Non-pigmented ciliary epithelial cell (primary cell): ENCODE measurements around the gene COL23A1.

ENCODE experiments used
- DNase-seq: peaks from one replicate; pipeline ENCODE4 v3.0.0-alpha.2; 2010; ENCODE audit warnings: low read depth

Gene COL23A1

DNA sequence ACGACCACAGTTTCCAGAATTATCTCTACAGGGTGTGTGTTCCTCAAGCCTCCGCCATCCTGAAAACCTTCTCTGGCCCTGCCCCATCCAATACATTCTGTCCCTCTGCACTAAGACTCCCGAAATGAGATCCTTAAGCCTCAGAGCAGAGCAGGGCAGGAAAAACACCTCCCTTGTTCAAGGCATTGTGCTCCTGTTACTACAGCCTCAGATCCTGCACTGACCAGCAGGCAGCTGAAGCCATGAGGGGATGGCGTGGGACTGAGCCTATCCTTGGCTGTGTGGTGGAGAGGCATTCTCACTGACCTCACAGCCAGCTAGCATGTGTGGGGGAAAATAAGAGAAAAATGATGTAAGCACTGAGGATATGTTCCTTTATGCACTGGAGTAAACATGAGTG, 250.9 kb downstream of the COL23A1 start:
- no peak for DNase-seq

DNA sequence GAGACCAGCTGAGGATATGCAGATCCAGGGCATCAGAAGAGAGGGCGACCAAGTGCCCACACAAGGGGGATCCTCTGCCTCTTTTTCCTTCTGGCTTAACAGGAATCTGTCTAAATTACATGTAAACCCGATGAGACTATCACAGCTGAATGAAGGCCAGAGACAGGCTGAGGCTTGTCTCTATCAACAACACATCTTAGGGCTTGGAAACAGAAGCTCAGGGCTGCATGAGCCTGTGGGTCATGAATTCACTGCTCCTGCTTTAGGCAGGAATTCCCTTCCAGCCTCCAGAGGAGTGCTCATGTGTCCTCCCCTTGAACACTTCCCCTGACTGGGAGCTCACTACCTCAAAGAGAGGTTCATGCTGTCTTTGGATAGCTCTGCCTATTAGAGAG, 251.4 kb downstream of the COL23A1 start:
- no peak for DNase-seq

DNA sequence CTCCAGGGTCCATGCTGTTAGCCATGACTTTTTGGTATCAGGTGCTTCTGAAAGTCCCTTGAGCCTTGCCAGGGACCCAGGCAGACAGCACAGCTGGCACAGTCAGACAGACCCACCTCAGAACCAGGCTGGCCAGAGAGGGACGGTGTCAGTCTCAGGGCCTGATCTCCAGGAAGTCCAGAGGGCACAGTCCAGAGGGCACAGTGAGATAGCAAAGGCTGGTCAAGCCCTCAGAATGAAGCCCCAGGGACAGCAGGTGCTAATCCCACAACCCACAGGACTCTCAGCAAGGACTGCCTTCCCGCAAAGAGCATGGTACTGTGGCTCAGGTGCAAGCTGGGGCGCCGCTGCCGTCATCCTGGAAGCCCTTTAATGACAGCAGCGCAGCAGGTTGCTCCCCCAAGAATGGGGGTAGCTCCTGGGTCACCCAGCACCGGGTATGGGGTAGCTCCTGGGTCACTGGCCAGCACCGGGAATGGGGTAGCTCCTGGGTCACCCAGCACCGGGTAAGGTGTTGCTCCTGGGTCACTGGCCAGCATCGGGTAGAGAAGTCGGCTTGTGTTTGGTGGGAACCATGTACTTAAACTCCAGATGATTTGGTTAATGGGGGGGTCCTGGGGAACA, 252.0 kb downstream of the COL23A1 start:
- no peak for DNase-seq

DNA sequence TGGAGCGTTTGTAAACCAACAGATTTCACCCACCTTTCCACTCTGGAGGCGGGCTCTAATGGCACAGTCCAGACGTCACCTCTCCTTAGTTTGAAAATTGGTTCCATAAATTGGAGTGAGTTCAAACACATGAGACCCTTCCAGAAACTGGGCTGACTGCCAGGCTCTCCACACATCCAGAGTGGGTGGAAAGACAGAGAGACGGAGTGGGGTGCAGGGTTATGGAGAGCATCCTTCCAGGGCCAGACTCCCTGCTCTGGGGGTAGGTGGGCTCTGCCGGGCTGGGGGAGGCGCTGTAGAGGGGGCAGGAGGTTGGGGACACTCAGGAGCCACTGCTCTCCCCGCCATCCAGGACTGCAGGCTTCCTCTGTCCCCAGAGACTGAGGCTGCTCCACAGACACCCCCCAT, 252.9 kb downstream of the COL23A1 start:
- no peak for DNase-seq

DNA sequence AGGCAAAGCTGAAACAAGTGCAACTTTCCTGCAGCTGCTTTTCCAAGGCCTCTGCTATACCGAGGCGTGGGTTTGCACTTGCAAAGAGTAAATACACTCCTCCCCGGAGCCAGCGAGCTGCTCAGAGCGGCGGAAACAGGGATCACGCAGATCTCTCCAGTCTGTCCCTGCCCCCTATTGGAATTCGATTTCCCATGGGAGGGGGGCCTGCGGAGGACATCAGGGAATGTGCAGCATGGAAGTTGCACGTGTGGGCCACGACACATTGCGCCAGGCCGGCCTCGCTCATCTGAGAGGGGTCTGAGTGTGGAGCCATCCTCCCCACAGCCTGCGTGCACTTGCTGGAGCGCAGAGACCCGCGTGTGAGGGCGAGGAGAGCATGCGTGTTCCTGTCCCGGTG, 253.3 kb downstream of the COL23A1 start:
- DNase-seq, result no peak

DNA sequence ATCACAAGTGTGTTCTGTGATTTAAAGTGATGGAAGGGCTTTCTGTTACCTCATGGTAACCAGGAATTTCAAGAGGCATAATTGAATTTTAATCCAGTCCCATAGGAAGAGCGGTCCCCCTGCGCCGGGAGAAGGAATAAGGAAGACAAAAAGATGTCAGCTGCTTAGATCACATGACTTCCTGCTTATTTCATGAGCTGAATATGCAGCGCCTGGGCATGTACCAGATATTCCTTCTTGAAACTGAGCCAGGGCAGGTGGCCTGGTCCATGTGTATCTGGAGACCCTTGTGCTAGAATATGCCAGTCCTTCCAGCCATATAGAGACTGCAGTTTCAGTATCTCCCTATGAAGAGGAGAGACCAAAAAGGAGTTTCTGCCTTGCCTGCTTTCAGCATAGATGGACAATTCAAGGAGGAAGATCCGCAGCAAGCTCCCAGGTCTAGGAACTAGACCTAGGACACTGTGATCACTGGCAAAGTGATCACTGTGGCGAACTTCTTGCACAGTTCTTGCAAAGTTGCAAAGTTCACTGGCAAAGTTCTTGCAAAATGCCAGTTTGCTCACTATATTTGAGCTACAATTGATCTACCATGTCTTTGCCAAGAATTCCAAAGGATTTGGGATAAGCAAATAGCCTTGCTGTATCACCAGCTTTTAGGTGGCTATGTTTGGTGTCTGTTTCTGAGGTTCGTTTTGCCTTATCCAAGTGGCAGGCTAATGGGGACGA, 254.7 kb downstream of the COL23A1 start:
- no peak for DNase-seq

DNA sequence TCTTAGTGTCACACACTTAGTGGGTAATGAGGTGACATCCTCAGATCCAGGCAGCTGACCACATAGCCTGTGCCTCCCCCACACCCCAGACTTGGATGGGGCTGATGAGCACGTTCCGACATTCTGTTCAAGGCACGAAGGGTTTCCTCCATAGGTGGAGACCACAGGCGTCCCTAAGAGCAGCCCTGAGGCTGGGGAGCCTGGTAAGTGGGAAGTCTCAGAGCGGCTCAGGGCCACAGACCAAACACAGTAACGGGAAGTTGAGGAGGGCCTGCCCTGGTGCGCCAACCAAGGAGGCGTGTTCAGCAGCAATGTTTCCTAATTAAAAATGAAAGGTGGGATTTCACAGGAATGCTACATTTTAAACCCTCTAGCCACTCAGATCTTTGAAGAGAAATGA, 255.3 kb downstream of the COL23A1 start:
- no peak for DNase-seq

DNA sequence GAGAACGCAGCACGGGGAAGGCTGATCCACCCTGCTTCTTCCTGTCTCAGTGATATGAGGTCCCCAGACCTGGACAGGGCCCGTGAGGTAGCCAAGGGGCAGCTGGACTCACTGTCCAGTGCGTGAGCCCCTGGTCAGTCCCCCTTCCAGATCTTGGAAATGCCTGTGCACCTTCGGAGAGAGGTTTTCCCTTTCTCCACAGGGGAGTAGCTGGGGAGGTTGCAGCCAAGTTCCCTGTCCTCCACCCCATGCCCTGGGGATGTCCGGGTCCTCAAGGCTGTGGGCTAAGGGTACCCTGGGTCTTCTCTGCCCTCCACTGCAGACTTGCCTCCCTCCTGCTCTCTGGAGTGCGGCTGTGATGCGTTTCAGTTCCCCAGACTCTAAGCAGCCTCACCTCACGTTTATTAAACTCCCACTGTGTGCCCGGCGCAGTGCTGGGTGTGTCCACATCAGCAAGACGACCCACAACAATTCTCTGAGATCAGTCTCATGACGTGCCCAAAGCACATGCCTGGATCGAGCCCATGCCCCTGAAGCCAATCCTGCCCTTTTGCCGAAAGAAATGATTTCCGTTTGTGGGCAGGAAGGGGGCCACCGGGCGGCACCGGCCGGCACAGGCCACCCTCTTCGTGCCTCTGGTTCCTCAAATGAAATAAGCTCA, 256.2 kb downstream of the COL23A1 start:
- DNase-seq, result no peak

DNA sequence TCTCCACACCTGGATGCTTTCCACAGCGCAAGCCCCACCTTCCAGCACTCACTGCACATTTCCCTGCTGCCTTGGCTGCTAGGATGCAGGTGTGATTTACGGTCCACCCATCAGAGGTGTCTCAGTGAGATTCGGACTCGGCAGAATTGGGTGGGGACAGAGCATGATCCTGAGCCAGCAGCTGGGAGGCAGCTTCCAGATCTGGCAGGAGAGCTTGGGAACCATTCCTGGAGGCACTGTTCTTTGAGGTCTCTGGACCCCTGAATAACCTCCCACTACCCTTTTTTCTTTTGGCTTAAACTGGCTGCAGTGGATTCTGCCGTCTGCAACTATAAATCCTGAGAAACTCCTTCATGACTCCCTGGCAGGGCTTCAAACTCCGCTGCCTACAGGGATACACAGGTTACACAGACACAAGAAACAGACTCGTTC, 258.0 kb downstream of the COL23A1 start:
- no peak for DNase-seq

DNA sequence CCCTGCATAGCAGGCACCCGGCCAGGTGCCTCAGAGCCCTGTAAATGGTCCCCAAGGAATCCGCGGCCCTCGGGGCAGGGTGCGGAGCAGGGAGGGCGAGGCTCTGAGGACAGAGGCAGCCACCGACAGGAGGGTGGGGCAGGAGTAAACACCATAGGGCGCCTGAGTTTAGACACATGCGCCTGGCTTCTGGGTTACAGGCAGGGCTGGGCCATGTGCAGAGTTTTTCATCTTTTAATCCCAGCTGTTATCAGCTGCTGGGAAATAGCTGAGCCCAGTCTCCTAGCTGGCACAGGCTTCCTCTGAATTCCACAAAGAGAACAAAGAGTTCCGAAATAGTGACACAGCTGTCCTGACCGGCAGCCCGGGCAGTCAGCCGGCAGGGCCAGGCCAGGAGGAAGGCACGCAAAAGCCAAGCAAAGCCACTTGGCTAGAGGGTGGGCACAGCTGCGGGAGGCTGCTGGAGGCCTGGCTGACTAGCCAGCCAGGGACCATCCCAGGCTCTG, 258.6 kb downstream of the COL23A1 start:
- no peak for DNase-seq

DNA sequence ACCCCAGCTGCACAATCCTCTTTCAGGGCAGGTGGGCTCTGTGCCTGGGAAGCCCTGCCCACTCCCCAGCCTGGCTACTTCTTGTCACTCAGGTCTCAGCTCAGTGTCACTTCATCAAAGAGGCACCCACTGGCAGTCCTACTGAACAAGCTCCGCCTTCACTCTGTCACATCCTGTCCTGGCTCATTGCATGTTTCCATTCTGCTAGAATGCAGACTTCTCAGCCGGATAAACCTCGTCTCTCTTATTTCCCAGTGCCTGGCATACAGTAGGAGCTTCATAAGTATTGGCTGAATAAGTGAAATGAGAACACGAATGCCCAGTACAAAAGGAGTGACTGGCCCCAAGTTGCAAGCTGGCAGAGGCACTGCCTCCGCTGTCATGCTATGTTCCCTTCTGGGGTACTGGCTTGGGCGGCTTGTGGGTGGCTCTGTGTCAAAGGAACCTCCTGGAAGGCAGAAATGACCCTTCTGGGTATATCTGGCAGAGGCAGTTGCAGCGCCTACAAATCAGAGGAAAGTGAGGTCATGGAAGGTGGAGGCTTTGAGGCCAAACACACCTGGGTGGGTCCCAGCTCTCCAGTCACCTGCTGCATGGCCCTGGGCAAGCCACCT, 259.3 kb downstream of the COL23A1 start:
- no peak for DNase-seq

DNA sequence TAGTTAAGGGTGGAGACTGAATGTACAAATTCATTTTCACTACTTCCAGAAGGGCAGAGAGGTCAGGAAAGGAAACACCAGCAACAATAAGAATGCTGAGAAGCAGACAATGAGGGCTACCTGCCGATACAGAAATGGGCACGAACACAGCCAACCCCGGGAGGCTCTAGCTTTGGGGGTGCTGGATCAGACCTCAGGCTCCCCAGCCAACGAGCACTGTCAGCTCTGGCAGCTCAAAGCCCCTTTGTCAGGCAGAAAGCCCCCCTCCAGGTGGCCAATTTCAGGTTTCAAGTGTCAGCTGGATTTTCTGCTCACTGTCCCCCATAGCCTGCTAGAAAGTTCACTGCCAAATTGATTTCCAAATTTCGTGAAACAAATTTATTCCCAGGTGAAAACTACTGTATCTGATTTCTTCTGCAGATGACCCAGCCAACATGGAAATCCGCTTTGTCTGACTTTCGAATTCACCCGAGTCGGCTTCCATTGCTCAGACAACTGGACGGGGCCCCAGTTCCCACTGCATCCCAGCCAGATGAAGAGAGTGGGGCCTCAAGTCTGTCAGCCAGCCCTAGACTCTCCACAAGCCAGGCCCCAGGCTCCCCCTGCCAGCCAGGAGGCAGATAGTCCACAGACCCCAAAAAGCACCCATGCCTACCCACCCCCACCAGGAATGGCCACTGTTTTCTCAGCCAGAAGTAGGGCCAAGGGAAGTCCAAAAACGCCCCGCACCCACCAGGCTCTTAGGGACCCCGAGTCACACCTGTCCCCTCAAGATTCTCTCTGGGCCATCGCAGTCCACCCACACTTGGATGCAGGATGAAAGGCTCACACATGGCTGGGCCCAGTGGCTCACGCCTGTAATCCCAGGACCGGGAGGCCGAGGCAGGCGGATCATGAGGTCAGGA, 261.1 kb downstream of the COL23A1 start:
- DNase-seq, result no peak

DNA sequence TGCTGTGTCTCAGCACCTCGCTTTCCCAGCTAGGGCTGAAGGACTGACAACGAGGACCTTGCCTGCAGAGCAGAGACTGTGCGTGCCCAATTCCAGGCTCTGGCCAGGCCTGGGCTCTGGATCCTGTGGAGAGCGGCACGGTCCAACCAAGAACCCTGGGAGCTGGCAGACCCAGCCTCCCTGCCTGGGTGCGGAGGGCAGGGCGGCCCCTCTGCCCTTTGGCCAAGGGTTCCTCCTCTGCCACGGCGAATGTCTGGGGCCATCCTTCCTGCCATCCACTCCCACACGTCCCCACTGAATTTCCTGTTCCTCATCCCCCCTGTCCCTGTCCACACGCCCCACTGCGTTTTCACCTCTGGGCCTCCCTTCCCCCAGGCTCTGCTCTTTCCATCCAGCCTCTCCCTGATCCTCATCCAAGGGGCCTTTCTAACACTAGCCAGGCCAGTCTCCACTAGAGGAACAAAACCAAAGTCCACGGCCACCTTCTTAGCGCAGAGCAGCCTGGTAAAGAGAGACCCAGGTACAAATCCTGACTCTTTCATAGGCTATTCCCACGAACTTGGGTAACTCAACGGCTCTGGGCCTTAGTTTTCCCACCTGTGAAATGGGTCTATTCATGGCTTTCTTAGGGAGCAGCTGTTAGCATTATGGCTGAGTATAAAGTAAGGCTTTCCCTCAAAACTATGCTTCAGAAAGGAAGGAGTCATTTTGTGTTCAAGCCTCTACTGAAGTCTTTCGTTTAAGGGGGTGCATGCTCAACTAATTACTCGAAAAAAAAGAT, 262.1 kb downstream of the COL23A1 start:
- DNase-seq, result no peak

DNA sequence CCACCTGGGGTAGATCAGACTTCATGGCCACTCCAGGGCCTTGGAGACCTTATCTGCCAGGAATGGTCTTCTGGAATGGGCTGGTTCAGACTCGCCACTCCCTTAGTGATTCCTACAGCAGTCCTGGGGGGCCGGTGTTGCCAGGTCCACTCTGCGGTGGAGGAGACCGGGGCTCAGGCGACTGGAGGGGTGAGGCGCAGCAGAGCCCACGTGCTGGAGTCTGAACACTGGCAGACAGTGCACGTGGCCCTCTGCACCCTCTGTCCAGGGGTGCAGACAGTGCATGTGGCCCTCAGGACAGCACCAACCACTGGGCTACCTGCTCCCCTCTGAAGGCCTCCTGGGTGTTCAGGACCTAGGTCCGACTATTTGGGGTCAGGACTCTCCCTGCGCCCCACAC, 262.7 kb downstream of the COL23A1 start:
- no peak for DNase-seq

DNA sequence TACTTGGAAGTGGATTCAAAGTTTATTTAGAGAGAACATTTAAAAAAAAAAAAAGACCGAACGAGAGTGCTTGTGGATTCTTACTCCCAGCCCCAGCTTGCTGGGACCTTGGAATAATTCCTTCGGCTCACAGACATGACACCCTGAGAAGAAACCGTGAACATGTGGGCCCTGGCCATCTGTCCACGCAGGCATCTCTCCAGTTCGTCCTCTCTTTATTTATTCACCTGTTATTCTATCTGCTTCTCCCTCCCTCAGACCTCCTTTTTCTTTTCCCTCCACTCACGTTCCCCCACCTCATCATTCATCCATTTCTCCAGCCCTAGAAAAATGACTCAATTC, 263.8 kb downstream of the COL23A1 start:
- no peak for DNase-seq

DNA sequence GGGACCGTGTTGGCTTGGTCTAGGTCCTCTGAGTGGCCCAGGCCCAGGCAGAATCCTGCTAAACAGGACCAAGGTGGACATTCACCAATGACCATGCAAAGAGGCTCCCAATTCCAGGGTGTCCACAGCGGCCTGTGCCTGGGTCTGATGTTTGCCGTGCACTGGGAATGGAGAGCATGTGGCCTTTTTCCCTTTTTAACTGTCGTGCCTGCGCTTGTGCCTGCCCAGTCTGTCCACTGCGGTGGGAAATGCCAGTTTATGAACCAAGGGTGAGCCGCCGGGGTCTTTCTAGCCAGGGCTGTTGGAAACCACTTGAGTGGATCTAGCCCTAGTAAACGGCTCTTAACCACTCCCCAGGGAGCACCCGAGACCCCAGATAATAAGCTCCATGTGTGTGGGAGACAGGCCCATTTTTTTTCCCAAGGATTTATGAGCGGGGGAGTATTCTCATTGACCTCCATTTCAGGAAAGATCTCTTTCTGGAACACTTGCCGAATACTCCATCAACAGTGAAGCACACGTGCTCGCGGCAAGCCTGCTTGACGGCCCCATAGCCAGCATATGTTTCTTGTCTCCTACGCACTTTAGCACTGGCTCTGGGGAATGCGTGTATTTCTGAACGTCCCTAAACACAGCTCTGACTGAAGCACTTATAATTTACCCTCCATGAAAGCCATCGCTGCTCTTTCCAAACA, 264.4 kb downstream of the COL23A1 start:
- DNase-seq, result no peak

DNA sequence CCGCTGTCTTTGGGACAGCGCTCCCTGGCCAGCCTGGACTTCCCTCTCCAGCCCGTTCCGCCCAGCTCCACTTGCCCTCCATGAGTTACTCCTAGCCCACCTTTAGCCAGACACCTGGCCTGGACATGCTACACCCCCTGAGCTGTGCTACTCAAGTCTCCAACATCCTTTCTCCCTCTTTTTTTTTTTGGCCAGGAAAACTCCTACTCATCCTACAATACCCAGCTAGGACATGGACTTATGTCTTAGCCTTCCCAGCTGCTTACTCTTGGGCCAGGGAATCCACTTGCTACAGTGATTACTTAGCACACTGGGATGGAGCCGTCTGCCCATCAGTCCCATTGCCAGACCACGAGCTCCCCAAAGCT, 264.9 kb downstream of the COL23A1 start:
- DNase-seq, result no peak

DNA sequence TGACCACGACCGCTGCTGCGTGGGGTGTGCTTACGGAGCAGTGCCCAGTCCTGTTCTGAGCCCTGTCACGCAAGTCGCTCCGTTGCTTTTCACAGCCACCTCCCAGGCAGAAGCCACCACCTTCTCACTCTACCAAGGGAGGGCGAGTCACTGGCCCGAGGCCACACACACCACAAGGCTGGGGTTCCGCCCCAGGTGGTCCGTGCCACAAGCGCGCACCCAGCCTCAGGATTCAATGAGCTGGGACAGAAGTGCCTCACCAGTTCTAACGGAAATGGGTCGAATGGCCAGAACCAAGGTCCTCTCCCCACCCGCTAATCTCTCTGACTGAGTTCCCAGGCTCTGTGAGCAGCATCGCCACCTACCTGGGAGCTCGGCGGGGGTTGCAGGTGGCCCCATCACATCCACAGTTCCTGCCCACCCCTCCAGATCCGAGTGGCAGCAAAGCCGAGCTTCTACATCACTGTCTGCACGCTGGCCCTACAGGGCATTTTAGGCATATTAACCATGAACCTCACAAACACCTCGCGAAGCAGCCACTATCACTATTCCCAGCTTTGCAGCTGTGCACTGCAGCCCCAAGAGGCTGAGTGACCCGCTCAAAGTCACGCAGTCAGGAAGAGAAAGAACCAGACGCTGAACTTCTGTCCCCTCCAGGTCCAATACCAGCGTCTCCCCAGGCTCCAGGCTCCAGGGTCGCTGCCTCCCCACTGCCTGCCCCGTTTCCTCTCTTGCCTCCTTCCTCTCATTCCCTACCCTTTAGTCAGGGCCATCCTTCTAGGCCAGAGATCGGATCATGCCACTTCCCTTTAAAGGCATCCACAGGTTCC, 265.5 kb downstream of the COL23A1 start:
- no peak for DNase-seq

DNA sequence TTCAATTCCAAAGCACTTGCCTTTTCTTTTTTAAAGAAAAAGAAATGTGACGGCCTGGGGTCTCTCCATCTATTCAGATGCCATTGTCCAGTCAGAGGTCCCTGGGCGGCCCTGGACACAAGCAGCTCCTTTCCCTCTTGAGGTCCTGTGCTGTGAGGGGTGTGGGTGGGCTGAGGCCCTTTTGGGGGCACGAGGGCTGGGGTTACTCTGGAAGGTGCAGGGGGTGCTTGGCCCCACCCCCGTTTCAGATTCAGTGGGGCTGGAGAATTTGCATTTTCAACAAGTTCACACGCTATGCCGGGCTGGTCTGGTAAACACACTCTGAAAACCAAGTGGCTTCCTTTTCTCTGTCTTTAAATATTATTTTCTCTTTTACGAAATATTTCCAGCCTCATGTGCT, 266.2 kb downstream of the COL23A1 start:
- DNase-seq, result no peak

DNA sequence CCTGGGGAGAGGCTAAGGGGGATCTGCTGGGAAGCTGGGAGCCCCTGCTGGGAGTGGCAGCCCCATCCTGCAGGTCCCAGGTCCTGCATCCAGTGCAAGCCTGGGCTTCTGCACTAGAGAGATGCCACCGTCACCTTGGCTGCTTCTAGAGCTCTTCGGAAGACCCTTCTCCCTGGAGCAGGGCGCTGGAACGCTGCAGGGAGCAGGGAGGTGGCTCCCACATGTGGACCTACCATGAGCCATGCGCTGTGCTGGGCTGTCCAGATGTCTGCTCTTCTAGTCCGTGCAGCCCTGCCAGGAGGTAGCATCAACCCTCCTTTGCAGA, 266.7 kb downstream of the COL23A1 start:
- no peak for DNase-seq
